Measurements from ENCODE around the gene SLC8A1. TPM values are rescaled to one million over a fixed set of nuclear protein-coding genes. Genes with fewer than 3 reads are reported as not detected.
A peak's percentile ranks its signal among the peaks of the same experiment; 100 is the strongest.

SLC8A1 gene
- total RNA-seq, 4 donors from 2014 or later, result 19.6 to 51.2 (median 31.2) TPM

DNA sequence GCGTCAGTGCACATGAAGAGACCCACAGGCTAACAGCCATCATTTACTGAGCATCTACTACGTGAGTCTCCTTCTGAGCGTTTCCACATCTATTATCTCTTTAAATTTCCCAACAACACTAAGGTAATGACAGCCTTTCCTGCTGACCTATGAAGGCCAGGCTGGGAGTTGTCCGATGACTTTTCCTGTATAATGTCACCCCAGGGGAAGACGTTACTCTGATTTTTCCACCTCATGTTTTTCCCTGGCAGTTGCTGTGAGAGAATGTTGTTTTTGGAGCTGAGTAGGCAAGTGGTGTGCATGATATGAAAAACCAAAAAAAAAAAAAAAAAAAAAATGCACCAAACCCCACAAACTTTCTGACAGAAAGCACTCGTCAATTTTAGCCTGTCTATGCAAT, 207.6 kb downstream of the SLC8A1 start:
- Histone ChIP-seq H3K9me3 (no peaks in the 10 kb centered on the region), H3K36me3 (no peaks in the 10 kb centered on the region), H3K27ac (peak overlapping the region in 1 of 4 donors; percentile 26), H3K4me3 (no peak overlapping the region), H3K4me1 (no peaks in the 10 kb centered on the region), H3K27me3 (no peaks in the 10 kb centered on the region)
- no peak for TF ChIP-seq POLR2A (IDR thresholded peaks at IDR 0.05)
- TF ChIP-seq, protein P1, sequence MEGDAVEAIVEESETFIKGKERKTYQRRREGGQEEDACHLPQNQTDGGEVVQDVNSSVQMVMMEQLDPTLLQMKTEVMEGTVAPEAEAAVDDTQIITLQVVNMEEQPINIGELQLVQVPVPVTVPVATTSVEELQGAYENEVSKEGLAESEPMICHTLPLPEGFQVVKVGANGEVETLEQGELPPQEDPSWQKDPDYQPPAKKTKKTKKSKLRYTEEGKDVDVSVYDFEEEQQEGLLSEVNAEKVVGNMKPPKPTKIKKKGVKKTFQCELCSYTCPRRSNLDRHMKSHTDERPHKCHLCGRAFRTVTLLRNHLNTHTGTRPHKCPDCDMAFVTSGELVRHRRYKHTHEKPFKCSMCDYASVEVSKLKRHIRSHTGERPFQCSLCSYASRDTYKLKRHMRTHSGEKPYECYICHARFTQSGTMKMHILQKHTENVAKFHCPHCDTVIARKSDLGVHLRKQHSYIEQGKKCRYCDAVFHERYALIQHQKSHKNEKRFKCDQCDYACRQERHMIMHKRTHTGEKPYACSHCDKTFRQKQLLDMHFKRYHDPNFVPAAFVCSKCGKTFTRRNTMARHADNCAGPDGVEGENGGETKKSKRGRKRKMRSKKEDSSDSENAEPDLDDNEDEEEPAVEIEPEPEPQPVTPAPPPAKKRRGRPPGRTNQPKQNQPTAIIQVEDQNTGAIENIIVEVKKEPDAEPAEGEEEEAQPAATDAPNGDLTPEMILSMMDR (IDR thresholded peaks at IDR 0.05), result no peak
- no peak for DNase-seq

DNA sequence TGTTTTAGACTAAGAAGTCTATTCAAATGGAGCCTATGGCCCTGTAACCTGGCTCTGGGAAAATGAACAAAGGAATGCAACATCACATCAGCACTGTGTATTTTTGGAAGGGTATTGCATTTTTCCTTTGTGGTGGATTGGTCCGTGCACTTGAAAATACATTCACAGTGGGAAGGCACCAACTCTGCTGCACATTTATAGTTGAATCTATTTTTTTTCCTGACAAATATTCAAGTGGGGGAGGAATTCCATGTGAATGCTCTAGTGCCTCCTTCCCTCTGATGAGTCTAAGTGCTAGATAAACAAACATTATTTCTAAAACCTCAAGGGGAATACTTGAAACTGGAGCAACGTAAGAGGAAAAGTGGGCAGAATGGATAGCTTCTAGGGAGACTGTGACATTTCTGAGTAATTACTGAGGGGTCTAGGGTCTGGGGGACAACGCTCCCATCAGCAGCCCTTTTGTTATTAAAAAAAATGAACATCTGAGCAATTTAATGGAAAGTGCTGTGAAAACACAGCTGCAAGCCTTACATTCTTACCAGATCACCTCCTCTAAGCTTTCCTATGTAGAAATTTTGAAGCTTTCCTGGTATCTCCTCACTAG, 208.2 kb downstream of the SLC8A1 start:
- H3K36me3 ChIP-seq, result no peaks in the 10 kb centered on the region
- no peaks in the 10 kb centered on the region for H3K4me1 ChIP-seq
- H3K27me3 ChIP-seq, result no peaks in the 10 kb centered on the region
- no peaks in the 10 kb centered on the region for H3K9me3 ChIP-seq
- no peak overlapping the region for H3K4me3 ChIP-seq
- TF ChIP-seq POLR2A (IDR thresholded peaks at IDR 0.05), result no peak
- no peak for DNase-seq
- H3K27ac ChIP-seq, result peak overlapping the region in 1 of 4 donors; percentile 26

DNA sequence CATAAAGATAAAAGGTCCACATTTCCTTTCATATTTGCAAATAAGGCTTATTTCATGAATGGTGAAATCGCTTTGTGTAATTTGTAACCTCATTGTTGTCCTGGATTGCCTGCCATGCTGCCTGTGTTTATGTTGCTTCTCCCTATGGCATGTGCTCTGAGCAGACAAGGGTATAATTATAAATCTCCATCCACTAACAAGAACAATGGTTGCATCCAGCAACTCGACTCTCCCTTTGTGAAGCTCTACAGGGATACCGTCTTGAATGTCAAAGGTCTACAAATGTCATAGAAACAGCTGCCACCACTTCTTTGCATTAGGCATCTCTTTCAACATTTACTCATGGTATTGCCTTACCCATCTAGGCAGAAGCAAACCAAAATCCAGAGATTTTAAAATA, 209.6 kb downstream of the SLC8A1 start:
- Histone ChIP-seq H3K4me1 (no peaks in the 10 kb centered on the region), H3K4me3 (no peak overlapping the region), H3K36me3 (no peaks in the 10 kb centered on the region), H3K27ac (no peak overlapping the region), H3K27me3 (no peaks in the 10 kb centered on the region), H3K9me3 (no peaks in the 10 kb centered on the region)
- no peak for DNase-seq
- no peak for TF ChIP-seq POLR2A (IDR thresholded peaks at IDR 0.05)
- TF ChIP-seq, protein P1 (IDR thresholded peaks at IDR 0.05), result no peak

DNA sequence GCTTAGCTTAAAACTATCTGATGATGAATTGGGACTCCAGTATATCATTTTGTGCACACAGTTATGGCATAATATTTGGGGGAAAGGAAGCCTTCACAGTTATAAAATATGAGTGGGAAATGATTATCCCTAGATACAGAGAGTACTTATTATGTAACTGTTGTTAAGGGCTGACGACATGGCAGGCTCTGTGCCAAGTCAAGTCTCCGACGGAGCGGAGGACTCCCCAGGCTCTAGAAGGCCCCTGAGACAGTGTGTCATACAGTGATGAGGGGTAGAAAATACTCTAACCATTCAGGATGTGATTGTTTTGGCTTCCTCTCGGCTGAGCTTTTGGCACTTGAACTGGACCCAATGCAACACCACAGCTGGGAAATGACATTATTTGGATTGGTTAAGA, 211.8 kb downstream of the SLC8A1 start:
- H3K9me3 ChIP-seq, result no peaks in the 10 kb centered on the region
- H3K27me3 ChIP-seq, result no peaks in the 10 kb centered on the region
- peak in 2 of 3 donors; percentile 53 to 61 for DNase-seq
- peak overlapping the region in 1 of 4 donors; percentile 44 for H3K27ac ChIP-seq
- no peaks in the 10 kb centered on the region for H3K4me1 ChIP-seq
- TF ChIP-seq POLR2A (IDR thresholded peaks at IDR 0.05), result no peak
- TF ChIP-seq, protein P1 (IDR thresholded peaks at IDR 0.05), result no peak
- no peak overlapping the region for H3K4me3 ChIP-seq
- H3K36me3 ChIP-seq, result no peaks in the 10 kb centered on the region

DNA sequence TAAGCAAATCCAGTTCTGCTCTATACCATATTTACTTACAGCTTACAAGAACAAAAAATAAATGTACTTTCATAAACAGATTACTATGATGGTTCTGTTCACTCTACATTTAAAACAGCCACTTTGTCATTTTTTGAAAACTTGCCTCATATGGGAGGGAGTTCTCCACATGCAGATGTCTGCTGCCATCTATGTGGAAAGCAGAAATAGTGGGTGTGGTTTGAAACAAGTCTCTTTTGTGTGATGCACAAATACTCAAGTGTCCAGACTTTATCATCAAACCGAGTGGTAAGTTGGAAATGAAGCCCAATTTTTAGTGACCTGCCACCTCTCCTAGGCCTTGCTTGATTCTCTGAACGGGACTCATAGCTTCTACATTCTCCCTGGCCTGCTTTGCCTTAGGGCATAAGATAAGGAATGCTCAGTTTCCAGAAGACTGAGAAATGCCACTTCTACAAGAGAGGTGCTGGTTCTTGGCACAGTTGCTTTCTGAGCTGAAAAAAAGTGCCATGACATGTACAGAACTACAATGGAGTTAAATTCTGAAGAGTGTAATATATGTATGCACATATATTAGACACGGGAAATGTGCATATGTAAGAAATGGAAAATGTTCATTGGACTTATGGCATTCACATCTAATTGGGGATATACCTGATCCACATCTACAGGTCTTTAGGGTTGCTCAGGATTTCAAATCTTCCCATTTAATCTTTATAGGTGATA, 221.0 kb downstream of the SLC8A1 start:
- H3K4me1 ChIP-seq, result peaks cover 0 to 6% (median 0%) of the 10 kb centered on the region in 4 donors
- TF ChIP-seq, protein P1 (IDR thresholded peaks at IDR 0.05), result no peak
- no peak for TF ChIP-seq POLR2A (IDR thresholded peaks at IDR 0.05)
- H3K4me3 ChIP-seq, result no peak overlapping the region
- H3K36me3 ChIP-seq, result no peaks in the 10 kb centered on the region
- DNase-seq, result no peak
- no peaks in the 10 kb centered on the region for H3K27me3 ChIP-seq
- H3K27ac ChIP-seq, result no peak overlapping the region
- H3K9me3 ChIP-seq, result no peaks in the 10 kb centered on the region

DNA sequence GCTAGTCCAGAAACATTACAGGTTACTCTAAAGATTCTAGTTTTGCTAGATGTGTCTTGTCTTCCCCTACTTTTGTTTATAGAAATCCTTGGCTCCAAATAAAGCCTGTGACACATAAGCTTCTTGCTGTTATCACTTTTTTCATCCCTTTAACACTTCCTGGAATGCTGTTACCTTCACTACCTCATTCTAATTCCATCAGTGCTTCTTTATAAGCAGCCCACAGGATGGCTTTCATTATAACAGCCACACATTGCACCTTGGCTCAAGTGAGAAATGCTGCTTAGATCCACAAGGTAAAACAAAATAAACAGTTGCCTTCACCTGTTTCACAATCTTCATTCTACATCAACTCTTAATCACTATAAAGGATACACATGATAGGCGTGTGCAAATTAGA, 221.7 kb downstream of the SLC8A1 start:
- Histone ChIP-seq H3K9me3 (no peaks in the 10 kb centered on the region), H3K36me3 (no peaks in the 10 kb centered on the region), H3K27me3 (no peaks in the 10 kb centered on the region), H3K4me1 (peaks cover 0 to 6% (median 0%) of the 10 kb centered on the region in 4 donors), H3K4me3 (no peak overlapping the region), H3K27ac (no peak overlapping the region)
- no peak for TF ChIP-seq POLR2A (IDR thresholded peaks at IDR 0.05)
- TF ChIP-seq, protein P1 (IDR thresholded peaks at IDR 0.05), result no peak
- no peak for DNase-seq

Measured in Peyer's patch (tissue), 4 donors.